MV-4-11 (cell line): ENCODE measurements around the gene STS.
"Not testable (repeated sequence)": the region's sequence is repeated elsewhere in the genome, so short reads cannot be mapped to it uniquely, and the experiment has no call there.

Experiments used
- DNase-seq: peaks from one replicate; lab custom pipeline; 2025; lab: John Stamatoyannopoulos, UW

The STS gene

DNA sequence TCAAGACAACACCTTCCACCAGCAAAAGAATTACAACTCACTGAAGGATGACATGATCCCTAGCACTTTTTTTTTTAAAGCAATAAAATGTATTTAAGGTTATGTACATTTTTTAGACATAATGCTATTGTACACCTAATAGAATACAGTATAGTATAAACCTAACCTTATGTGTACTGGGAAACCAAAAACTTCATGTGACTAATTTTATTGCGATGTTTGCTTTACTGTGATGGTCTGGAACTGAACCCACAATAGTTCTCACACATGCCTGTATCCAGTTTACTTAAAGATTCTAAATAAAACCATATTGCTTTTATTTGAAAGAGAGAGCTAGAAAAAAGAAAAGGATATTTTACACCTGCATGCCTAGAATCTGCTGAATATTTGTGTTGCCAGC lies 4.4 kb upstream of the STS start:
- no peak for DNase-seq

DNA sequence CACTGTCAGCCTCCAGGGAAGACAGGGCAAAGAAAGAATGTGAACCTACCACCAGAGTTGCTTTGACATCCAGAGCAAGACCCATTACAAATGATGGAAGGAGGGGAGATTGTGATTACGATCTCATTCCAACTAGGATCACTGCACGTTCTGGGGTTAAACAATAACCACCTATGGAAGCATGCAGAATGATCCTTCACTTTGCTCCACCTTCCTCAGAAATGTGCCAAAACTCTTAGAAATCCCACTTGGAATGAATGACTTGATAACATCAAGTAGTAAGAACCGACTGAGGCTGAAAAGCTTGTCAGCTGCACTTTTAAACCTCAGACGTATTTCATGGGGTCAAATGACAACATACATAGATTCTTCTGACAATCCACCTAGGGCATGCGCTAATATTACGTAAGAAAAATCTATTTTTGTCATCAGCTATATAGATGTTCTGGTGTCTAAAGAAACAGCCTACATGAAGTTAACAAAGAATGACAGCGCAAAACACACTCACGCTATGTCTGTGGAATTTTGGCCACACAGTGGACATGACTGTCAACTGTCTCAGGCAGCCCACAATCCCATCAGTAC lies 3.5 kb upstream of the STS start:
- peak; percentile 53 for DNase-seq

DNA sequence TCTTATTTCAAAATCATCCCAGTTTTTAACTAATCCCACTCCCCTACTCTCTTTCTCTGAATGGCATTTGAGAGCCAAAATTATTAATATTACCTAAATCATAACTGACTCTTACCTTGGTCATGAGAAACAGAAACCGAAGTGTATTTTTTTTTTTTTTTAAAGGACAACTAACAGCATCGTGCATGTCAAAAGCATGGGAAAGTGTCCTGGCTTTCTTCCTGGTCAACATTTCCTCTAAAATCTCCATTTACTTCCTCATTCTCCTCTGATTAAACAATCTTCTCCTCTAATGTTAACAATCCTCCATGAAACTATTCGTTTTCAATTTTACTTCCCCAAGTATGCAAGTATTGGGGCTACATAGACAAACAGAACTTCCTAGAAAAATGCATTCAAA lies 2.1 kb upstream of the STS start:
- peak; percentile 32 for DNase-seq

DNA sequence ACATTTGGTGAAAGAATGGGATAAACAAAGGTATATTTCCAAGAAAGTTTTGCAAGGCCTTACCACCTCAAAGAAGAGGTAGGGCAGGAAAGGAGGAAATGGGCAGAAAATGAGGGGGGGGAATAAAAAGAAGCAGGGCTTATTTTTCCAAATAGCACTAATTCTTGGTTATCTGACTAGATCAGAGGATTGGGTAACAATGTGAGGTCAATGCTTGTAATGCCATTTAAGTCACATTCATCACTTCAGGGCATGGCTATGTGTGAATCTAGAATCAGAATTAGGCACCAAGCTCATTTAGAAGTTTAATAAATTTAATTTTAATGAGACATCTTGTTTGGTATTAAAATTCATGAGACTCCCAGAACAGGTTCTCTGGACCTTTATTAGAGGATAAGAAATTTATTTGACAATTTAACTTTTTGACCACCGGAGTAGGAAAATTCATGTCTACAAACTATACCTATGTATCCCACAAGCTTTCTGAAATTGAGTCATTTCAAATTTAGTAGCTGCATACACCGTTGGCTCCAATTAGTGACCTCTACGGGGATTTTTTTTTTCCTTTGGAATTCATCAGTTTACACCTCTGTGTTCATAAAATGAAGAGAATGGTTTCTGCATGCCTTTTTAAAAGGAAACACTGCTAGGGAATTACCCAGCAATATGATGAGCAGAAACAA lies 1.4 kb upstream of the STS start:
- no peak for DNase-seq

DNA sequence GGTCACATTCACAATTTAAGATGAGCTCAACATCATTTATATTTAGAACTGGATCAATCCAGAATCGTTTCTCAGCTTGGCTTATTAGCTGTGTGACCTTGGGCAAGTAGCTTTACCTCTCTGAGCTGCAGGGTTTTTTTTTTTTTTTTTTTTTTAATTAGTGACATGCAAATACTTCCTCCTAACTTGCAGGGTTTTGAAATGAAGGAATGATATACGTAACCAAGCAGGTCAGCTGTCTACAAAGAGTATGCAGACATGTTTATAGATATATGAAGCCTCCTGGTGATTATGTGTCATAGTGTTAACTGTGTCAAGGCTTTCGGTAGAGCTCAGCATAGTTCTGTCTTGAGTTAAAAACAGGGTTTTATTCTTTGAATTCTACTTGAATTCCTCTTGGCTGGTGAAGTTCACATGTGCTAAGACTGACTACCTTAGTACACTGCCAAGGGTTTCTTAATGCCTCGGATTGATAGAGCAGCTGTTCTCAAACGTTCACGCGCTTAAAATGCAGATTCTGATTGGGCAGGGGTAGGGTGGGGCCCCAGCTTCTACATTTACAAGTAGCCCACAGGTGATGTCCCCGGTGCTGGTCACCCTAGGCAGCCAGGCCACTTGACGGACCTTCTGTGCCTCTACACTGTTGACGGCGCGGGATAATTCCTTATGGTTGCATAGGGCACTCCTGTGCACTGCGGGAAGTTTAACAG lies 654 bp upstream of the STS start:
- peak; percentile 7 for DNase-seq

DNA sequence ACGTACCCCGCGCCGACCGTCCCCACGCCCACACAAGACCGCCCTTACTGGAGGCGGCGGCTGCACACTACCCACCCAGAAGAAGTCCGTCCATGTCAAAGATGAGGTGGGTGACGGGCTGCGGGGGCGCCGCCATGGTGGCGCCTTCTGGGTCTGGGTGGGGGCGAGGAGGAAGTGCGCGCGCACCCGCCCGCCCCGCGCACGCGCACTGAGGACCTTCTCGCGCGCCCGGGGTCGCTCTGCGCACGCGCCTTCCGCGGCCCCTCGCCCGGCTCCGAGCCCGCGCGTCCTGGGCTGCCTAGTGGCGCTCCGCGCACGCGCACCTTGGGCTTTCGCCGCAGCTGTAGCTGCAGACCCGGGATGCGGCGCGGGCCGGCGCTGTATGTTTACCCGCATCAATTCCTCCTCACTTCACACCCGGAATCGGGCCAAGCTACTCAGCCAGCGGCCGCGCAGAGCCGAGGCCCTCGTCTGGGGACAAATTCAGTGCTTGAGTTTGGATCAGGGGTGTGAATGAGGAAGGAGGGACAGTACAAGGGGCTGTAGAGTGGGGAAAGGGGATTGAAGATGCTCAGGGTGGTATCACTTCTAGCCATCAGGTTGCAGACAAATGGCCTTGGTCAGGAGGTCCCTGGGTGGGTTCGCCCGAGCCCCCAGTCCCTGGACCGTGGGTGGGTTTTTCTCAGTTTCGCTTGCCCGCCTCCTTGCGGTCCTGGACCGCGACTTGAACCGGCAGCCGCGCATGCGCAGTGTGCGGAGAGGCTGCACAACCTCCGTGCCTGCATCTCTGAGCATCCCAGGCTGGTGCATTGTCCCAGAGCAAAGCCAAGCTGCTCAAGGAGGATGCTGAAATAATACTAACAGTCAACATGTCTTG lies 704 bp downstream of the STS start, which contains the start of gene PUDP:
TSS of gene PUDP (minus strand) at position 176 of the 877 bp plus-strand sequence. CDS start at position 136, 40 bp downstream.
- peak; percentile 67 for DNase-seq

DNA sequence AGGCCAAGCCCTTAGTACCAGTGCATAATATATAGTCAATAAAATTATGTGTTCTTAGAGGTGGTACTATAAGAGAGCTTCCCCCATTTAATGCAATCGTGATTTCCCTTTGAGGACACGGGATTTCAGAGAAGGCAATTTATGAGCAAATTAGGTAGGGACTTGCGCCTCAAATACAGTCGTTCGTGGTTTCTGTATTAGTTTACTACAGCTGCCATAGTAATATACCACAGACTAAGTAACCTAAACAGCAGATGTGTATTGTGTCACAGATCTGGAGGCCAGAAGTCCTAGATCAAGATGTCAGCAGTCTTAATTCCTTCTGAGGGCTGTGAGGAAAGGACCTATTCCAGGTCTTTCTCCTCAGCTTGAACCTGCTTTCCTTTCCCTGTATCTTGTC lies 1.9 kb downstream of the STS start:
- DNase-seq: peak; percentile 36

DNA sequence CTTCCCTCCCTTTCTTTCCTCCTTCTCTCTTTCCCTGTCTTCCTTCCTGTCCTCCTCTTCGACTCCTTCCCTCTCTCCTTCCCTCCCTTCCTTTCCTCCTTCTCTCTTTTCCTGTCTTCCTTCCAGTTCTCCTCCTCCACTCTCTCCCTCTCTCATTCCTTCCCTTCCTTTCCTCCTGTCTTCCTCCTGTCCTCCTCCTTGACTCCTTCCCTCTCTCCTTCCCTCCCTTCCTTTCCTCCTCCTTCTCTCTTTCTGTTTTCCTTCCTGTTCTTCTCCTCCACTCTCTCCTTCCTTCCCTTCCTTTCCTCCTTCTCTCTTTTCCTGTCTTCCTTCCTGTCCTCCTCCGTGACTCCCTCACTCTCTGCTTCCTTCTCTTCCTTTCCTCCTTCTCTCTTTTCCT lies 5.7 kb downstream of the STS start:
- no peak for DNase-seq

DNA sequence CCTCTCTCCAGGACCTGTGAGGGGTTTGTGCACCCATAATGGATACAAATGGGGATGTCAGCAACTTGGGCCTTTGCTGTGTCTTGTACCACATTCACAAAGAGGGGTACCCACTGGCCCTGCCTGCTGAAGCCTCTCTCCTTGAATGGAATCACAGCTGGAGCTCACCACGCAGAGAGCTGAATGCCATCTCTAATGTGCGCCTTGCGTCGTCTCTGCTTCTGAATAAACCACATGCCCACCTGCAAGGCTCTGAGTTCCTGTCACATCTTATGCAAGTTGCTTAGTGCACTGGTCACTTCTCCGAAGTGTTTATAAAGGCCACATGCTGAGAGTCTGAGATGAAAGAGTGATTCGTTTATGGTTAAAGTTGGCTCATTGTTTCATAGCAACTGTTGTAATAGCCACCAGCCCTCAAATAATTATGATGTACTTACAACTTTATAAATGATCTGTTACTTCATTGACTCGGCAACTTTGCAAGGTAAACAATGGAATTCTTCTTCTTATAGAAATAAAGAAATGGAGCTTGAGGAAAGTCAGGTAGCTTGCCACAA lies 6.6 kb downstream of the STS start:
- no peak for DNase-seq

DNA sequence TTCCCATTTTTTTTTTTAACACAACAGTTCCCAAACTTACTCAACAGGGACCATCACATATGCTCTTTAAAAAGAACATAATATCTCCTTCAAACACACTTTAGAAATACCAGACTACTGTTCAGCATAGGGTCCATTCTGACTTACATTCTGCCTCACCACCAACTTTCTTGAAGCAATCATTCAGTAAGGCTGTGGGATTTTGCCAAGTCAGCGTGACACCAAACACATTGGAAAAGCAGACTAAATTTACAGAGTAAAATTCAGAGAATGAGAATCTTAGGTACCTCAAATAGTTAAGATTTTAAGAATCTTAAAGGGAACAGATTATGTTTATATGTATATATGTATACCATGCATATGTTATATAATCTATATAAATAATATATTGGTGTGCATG lies 7.7 kb downstream of the STS start:
- no peak for DNase-seq

DNA sequence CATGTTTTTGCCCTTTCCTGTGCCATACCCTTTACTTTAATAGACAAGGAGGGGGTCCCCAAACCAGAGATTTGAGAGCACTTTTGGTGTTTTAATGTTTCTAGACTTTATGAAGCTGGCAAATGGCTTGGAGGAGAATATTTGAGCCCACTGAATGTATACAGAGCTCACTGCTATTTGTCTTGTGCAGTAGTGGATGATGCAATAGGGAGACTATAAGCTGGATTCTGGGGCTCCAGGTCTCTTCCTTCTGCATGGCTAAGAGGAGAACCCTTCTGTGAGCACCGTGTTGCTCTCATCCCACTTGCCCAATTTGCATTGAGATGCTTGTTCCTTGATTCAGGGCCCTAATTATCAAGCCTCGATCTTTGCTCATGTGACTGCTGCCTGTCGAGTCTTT lies 9.4 kb downstream of the STS start:
- no peak for DNase-seq

DNA sequence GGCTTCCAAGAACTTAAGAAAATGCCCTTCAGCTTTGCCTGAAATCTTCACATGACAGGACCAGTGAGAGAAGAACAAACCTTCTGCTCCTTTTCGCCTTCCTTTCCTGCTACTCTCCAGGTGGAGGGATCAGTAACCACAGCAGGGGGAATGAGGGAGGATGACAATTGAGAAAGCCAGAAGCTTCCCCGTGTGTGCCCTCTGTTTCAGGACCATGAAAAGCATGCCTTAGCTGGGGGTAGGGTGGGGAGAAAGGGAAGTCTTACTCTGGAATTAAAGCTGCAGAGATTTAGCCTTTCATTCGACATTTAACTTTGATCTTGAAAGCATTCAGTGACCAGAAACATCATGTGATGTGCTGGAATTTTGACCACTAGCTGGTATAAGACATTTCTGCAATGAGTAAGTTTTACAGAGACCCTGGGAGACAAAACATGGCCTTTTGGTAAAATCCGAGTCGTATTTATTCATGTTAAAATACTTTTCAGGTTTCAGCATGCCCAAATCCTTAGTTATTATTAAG lies 11.0 kb downstream of the STS start:
- no peak for DNase-seq

DNA sequence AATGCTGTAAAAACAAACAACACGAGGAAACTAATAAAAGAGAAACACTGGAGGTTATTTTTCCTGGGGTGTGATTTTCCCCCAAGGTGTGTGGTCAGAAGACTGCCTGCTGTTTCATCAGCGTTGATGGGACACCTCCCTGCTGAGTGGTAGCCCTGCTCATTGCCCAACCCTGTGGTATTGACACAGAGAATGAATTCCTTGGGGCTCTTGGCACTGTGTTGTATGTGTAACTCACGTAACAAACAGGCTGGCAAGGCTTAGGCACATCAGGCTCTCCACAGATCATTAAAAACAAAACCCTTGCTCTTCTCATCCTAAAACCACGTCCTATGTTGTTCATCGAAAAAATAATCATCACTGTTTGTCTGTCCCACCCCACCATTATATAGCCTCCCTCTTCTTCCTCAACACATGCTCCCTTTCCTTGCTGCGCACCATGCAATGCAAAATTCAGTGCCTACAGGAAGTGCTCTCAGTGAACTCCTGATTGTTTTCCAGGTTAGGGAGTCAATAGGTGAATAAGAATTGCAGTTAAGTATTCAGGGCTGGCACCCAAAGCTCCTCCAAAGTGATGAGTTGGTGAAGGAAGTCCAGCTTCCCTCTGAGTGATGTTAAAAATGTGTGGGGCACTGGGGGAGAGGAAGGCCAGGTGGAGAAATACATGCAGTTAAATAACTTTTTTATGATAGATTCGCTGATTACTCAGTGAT lies 11.8 kb downstream of the STS start:
- peak; percentile 31 for DNase-seq

DNA sequence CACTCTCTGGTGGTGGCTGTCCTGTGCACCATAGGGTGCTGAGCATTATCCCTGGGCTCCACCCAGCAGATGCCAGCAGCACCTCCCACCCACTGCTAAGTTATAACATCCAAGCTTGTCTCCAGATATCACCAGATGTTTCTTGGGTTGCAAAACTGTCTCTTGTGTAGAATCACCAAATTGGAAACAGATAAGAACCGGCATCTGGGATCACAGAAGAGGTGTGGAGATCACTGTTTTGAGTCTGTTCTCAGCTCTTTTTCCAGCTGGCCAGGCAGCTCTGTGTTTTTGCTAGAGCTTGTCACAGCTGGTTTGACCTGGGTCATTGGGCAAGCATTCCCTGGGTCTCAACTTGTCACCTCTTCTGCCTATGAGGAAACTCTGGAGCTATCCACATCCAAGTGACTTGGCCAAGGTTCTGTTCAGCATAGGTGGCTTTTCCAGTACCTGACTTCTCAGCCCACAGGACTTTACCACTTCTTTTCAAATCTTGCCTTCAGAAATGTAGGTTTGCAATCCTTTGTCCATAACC lies 15.7 kb downstream of the STS start:
- DNase-seq: no peak

DNA sequence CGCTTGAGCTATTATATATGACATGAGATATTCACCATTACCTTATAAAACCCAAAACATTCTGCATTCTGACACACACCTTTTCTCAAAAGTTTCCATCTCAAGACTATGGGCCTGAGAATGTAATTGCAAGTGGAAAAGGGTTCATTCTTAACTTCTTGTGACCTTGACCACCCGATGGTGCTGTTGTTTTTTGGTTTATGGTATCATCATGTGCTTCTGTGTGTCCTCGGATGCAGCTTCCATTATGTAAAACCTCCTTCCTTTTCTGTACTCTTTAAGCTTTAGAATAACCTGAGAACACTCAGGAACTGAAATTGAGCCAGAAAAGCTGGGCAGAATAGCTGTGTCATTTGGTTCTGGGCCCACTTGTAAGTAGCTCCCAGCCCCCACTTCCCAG lies 16.7 kb downstream of the STS start:
- DNase-seq: no peak

DNA sequence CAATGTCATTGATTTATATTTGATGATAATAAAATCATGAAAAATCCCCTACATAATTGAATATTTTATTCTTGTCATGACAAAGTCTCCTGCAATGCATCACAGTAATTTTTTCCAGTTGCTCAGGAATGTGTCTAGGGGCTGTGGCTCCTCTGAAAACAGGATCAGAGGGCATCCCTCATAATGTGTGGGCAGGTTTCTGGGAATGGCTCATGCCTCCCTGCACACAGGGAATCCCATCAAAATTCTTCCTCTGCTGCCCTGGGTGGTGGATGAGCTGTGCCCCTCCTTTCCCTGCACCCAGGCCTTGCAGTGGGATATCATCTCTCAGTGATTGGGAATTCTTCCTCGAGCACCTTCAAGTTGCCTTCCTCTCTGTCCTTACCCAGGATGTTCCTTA lies 20.9 kb downstream of the STS start:
- DNase-seq: no peak

DNA sequence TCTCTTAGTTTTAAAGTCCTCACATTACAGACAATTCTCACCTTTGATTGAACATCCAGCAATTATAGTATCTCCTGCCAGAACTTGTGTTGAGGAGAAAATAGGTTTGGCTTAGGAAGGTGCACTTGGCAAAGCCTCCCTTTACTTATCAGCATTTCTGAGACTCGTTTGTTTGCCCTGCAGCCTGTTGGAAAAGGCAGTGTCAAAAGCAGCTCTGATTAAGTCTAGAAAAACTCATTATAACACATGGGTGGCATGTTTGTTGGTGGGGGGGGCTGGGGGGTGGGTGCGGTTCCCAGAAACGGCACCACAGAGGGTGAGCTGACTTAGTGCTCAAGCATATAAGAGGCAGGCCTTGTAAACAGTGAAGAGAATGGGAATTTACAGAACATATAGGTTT lies 22.1 kb downstream of the STS start:
- no peak for DNase-seq

DNA sequence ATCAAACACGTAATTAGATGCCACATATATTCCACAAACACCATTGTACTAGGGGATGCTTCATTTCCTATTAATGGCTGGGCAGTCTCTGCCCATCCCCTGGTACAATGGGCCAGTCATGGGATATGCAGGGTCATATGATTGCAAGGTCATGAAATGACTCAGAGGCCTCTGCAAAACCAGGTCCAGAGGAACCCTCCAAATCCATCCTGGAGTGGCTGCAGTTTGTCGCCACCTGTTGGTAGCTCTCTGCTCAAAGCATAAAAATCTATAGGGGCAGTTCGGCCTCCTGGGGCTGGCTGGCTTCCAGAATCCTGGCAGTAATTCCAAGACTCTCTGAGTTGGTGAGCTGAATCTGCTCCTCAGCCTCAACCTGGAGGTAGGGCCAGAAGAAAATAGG lies 23.4 kb downstream of the STS start:
- DNase-seq: no peak

DNA sequence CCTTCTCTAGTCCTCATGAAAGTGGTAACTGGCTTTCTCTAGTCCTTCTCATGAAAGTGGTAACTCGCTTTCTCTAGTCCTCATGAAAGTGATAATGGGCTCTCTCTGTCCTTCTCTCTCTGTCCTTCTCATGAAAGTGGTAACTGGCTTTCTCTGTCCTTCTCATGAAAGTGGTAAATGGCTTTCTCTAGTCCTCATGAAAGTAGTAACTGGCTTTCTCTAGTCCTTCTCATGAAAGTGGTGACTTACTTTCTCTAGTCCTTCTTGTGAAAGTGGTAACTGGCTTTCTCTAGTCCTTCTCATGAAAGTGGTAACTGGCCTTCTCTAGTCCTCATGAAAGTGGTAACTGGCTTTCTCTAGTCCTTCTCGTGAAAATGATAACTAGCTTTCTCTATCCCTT lies 31.3 kb downstream of the STS start:
- DNase-seq: not testable (repeated sequence)

DNA sequence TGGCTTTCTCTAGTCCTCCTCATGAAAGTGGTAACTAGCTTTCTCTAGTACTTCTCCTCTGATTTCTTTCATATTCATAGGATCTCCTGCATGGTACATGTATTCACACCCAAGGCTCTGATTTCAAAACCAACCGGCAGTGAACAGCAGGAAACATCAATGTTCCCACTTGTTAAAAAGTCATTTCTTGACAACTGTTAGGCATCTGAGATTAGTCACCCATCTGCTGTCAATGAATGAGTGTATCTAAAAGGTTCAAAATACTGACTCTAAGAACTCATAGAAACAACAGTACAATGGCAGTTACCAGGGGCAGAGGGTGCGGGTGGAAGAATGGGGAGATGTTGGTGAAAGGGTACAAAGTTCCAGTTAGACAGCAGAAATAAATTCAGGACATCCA lies 31.9 kb downstream of the STS start:
- DNase-seq: no peak

DNA sequence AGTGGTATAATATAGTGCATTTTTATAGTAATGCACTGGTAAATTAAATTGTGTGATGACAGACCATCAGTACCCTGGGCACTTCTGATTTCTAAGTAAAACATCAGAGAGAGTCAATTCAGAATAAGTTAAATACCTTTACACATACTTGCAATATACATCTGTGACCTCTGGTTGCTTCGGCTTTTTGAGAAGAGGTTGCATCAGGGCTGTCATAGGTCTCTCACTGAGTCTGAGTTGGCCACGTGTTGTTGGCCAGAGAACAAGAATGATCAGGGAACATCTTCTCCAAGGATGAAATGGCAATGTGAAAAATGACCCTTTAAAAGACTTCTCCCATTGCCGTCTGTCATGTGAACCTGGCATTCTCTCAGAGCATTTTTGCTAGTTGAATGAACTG lies 37.3 kb downstream of the STS start:
- no peak for DNase-seq
